B cell (primary cell): ENCODE results near the gene KLK14. TPM values are rescaled to one million over a fixed set of nuclear protein-coding genes. Genes with fewer than 3 reads are reported as not detected.

ENCODE experiments used
- ATAC-seq: fragments of 200-7000 bp; cut with Tn5 transposase; one replicate; pipeline ENCODE4 v1.10.0; 2021; ENCODE audit warnings: low read depth, mild to moderate bottlenecking, moderate number of reproducible peaks, moderate library complexity
- CTCF ChIA-PET: fragments of 350-600 bp; sonication (Branson Sonifier 250); formaldehyde crosslinking; loops from one replicate; lab custom pipeline; 2021; ENCODE audit warnings: antibody characterized with exemption, inconsistent platforms; lab: Charles Lee
- POLR2A ChIA-PET: fragments of 350-600 bp; sonication (Branson Sonifier 250); formaldehyde crosslinking; loops from one replicate; lab custom pipeline; 2021; ENCODE audit warnings: antibody characterized with exemption; lab: Charles Lee
- DNase-seq: peaks from one replicate; pipeline ENCODE4 v3.0.0; 2013
- H2AFZ ChIP-seq: 2 replicates; pipeline ENCODE4 v1.6.1; 2012; ENCODE audit warnings: mild to moderate bottlenecking, low read depth, low read length; ENCODE audit not compliant: insufficient read depth, poor library complexity, severe bottlenecking
- H3K27ac ChIP-seq, 2 donors: 1 replicate in 1 of 2; 2 replicates in 1 of 2; pipeline ENCODE4 v1.5.1; 2012 to 2013; ENCODE audit warnings: low read length in 2 of 2, mild to moderate bottlenecking in 2 of 2, moderate library complexity in 1 of 2
- H3K27me3 ChIP-seq, 4 experiments: fragments of 200-600 bp in 1 of 4; sonication (generic) in 1 of 4; replicated peaks in 1 of 4; 1 replicate in 2 of 4; 2 replicates in 2 of 4; pipeline versions ENCODE4 v1.6.1 to v1.7.0; 2013 to 2016; ENCODE audit warnings: low read length in 3 of 4, mild to moderate bottlenecking in 2 of 4, mixed read lengths in 1 of 4, moderate library complexity in 1 of 4; ENCODE audit not compliant: insufficient read depth in 4 of 4, control insufficient read depth in 3 of 4; ENCODE audit errors: control extremely low read depth in 1 of 4
- H3K36me3 ChIP-seq, 2 experiments: replicated peaks in 1 of 2; 1 replicate in 1 of 2; 2 replicates in 1 of 2; pipeline versions ENCODE4 v1.6.1 to v1.7.1; 2013; ENCODE audit warnings: low read length in 1 of 2; ENCODE audit not compliant: insufficient read depth in 2 of 2, control insufficient read depth in 1 of 2; ENCODE audit errors: control extremely low read depth in 1 of 2, extremely low read depth in 1 of 2
- H3K4me1 ChIP-seq, 2 donors: fragments of 200-600 bp in 1 of 2; sonication (generic) in 1 of 2; 1 replicate in 1 of 2; 2 replicates in 1 of 2; pipeline versions ENCODE4 v1.5.1 to v1.6.1; 2013 to 2017; ENCODE audit warnings: low read length in 2 of 2; ENCODE audit not compliant: control insufficient read depth in 2 of 2, insufficient read depth in 2 of 2
- H3K4me2 ChIP-seq: replicated peaks from 2 replicates; pipeline ENCODE3; 2012; ENCODE audit warnings: mild to moderate bottlenecking, low read depth, low read length; ENCODE audit not compliant: poor library complexity, severe bottlenecking
- H3K4me3 ChIP-seq, 5 experiments: fragments of 200-600 bp in 1 of 5; sonication (generic) in 1 of 5; 1 replicate in 3 of 5; 2 replicates in 2 of 5; pipeline versions ENCODE4 v1.5.1 to v1.7.0; 2011 to 2016; ENCODE audit warnings: low read length in 4 of 5, mild to moderate bottlenecking in 4 of 5, low read depth in 2 of 5, control low read depth in 1 of 5, moderate library complexity in 1 of 5; ENCODE audit not compliant: insufficient read depth in 1 of 5; ENCODE audit errors: control extremely low read depth in 1 of 5, extremely low read depth in 1 of 5
- H3K79me2 ChIP-seq: fragments of 200-600 bp; sonication (generic); one replicate; pipeline ENCODE4 v1.6.0; 2016; ENCODE audit warnings: low read length; ENCODE audit not compliant: control insufficient read depth, insufficient read depth
- H3K9ac ChIP-seq: fragments of 200-600 bp; sonication (generic); 2 replicates; pipeline ENCODE4 v1.6.1; 2017; ENCODE audit warnings: mild to moderate bottlenecking, low read length, moderate library complexity
- H3K9me3 ChIP-seq, 3 donors: one replicate each; pipeline versions ENCODE4 v1.6.1 to v1.7.1; 2013; ENCODE audit warnings: low read length in 2 of 3; ENCODE audit not compliant: control insufficient read depth in 2 of 3, insufficient read depth in 1 of 3; ENCODE audit errors: control extremely low read depth in 1 of 3
- H4K20me1 ChIP-seq: 2 replicates; pipeline ENCODE4 v1.6.0; 2012; ENCODE audit warnings: mild to moderate bottlenecking, low read length; ENCODE audit not compliant: insufficient read depth, control insufficient read depth, poor library complexity, severe bottlenecking
- H3K27ac Mint-ChIP-seq: one replicate; pipeline ENCODE4 v1.8.0; 2021; ENCODE audit warnings: mixed read lengths
- H3K27me3 Mint-ChIP-seq: one replicate; pipeline ENCODE4 v1.8.0; 2021; ENCODE audit warnings: mixed read lengths
- H3K4me1 Mint-ChIP-seq: one replicate; pipeline ENCODE4 v1.8.0; 2021; ENCODE audit warnings: mixed read lengths
- H3K4me3 Mint-ChIP-seq: one replicate; pipeline ENCODE4 v1.8.0; 2021; ENCODE audit warnings: mixed read lengths
- H3K9me3 Mint-ChIP-seq: one replicate; pipeline ENCODE4 v1.8.0; 2022; ENCODE audit warnings: mixed read lengths; ENCODE audit not compliant: insufficient read depth
- CTCF ChIP-seq: fragments of 200-600 bp; IDR thresholded peaks from one replicate; pipeline ENCODE4 v1.8.0; 2022; ENCODE audit warnings: antibody characterized with exemption, mild to moderate bottlenecking
- EZH2 ChIP-seq: IDR thresholded peaks from 2 replicates; pipeline ENCODE4 v1.6.1; 2012; ENCODE audit warnings: borderline replicate concordance, low read depth, mild to moderate bottlenecking, moderate library complexity, low read length; ENCODE audit not compliant: insufficient read depth, poor library complexity, severe bottlenecking
- WGBS: methylation state at CpG from one replicate; pipeline ENCODE4 v1.1.5; 2013; ENCODE audit warnings: missing lambda C conversion rate; ENCODE audit not compliant: insufficient coverage; 5-methylcytosine and 5-hydroxymethylcytosine counted together
- intact Hi-C: fragments of 100-400 bp; cut with micrococcal nuclease; formaldehyde crosslinking; loops from one replicate; pipeline ENCODE4 v1.10.0; 2022
- polyA plus RNA-seq: library from polyadenylated mRNA; depleted of rRNA; stranded (reverse); fragments of >200 nt; gene quantifications from 2 replicates; pipeline ENCODE4 v1.2.3, GENCODE V29; 2012
- total RNA-seq, 2 donors: library from RNA; stranded (reverse); fragments of 120-200 nt in 1 of 2; gene quantifications; 1 replicate in 1 of 2; 2 replicates in 1 of 2; pipeline versions ENCODE4 v1.2.3 to v1.2.4, GENCODE V29; 2013 to 2022

KLK14 gene
- total and polyA plus RNA-seq, 2 donors (not counting 1 experiment from before 2014, with no cell fraction given), result 0.49 to 0.59 TPM

- POLR2A ChIA-PET, result no interaction called here
- Histone ChIP-seq H3K9me3 (peaks cover 0 to 8% (median 0%) of the 10 kb centered on the region in 3 donors), H3K4me3 (no peak within 1 kb of the TSS), H3K27ac (no peak within 1 kb of the TSS), H3K4me1 (peaks cover 2 to 4% of the 10 kb centered on the region in 2 donors), H3K27me3 (peaks cover 0 to 46% (median 16%) of the 10 kb centered on the region in 4 experiments), H3K9ac (no peak within 1 kb of the TSS), H4K20me1 (no peaks in the 10 kb centered on the region), H3K4me2 (peak within 1 kb of the TSS; percentile 11), H3K36me3 (no peaks in the 10 kb centered on the region), H2AFZ (no peak within 1 kb of the TSS), H3K79me2 (no peaks in the 10 kb centered on the region)
- CTCF ChIA-PET, result no interaction called here
- TF ChIP-seq CTCF (no peak), EZH2 (no peak)
- WGBS, result 10% methylated on average over 16 of the region's 38 CpGs
- intact Hi-C loops, result loop anchor here (10.0 kb wide), 1 partner anchor 90 kb away; no protein-coding TSS in a partner anchor
- ATAC-seq (no peak), DNase-seq (no peak)
- Mint-ChIP-seq H3K27ac (no peak within 1 kb of the TSS), H3K9me3 (peaks cover 3% of the 10 kb centered on the region), H3K27me3 (peaks cover 55% of the 10 kb centered on the region), H3K4me1 (peaks cover 3% of the 10 kb centered on the region), H3K4me3 (no peak within 1 kb of the TSS)
Observed at GRCh38 chr19:51064534-51065220, 18.0 kb downstream of the KLK14 start, which contains the start of gene KLK13. KLK13 (minus strand) TSS chr19:51065092; CDS start chr19:51065067, 25 bp downstream.

- ChIA-PET CTCF (no interaction called here), POLR2A (no interaction called here)
- H3K9me3 Mint-ChIP-seq, result peaks cover 3% of the 10 kb centered on the region
- no peak overlapping the region for H2AFZ ChIP-seq
- H3K27me3 Mint-ChIP-seq, result peaks cover 58% of the 10 kb centered on the region
- peaks cover 0 to 8% (median 0%) of the 10 kb centered on the region in 3 donors for H3K9me3 ChIP-seq
- ATAC-seq (no peak), DNase-seq (no peak)
- peaks cover 0 to 42% (median 16%) of the 10 kb centered on the region in 4 experiments for H3K27me3 ChIP-seq
- H3K36me3 ChIP-seq, result no peaks in the 10 kb centered on the region
- intact Hi-C loops, result loop anchor here (10.0 kb wide), 1 partner anchor 91 kb away; no protein-coding TSS in a partner anchor
- no peak overlapping the region for H3K4me3 ChIP-seq
- 81% methylated on average over 5 of the region's 7 CpGs for WGBS
- no peak for TF ChIP-seq EZH2
- no peak for TF ChIP-seq CTCF
- H3K4me2 ChIP-seq, result no peak overlapping the region
- no peak overlapping the region for H3K27ac ChIP-seq
- H3K4me1 ChIP-seq, result peaks cover 2 to 4% of the 10 kb centered on the region in 2 donors
- H4K20me1 ChIP-seq, result no peaks in the 10 kb centered on the region
- H3K27ac Mint-ChIP-seq, result no peak overlapping the region
- H3K79me2 ChIP-seq, result no peaks in the 10 kb centered on the region
- peaks cover 3% of the 10 kb centered on the region for H3K4me1 Mint-ChIP-seq
- H3K9ac ChIP-seq, result no peak overlapping the region
- no peak overlapping the region for H3K4me3 Mint-ChIP-seq
Observed at GRCh38 chr19:51063664-51064063, 19.0 kb downstream of the KLK14 start.
